ENCODE measurements around the gene OMP.

Gene OMP

GRCh38 chr11:77068457-77069335, 33.9 kb upstream of the OMP start:
- H3K4me3 ChIP-seq (ENCODE audit: low read depth, low read length): no peak overlapping the region

- no peak overlapping the region for H3K4me3 ChIP-seq (ENCODE audit: low read depth, low read length)
These were observed 33.2 kb upstream of the OMP start for GRCh38 chr11:77069336-77069968.

DNA sequence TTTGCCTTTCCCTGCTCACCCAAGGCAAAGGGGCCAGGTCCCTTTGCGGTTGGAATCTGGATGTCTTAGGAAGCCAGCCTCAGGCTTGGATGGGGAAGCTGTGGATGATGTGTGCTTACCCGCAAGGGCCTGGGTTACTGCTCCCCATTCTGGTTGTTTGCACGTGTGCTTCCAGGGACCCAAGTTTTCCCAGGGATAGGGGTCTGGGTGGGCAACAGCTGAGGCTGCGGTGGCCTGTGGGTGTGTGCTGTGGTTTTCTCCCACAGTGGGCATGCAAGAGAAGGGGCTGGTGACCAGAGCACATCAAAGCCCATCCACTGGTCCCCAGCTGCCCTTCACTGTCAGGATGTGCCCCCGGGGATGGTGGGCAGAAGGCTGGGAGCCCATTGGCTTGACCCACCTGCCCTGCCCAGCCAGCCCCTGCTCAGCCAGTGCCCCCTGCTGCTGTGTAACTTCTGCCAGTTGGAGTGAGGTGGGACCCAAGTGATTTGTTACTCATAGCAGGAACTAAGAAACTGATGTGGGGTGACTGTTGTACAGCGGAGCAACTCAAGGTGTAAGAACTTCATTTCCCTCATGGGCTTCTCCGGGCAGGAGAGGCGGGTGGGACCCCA, 32.6 kb upstream of the OMP start:
- no peak overlapping the region for H3K4me3 ChIP-seq (ENCODE audit: low read depth, low read length)

GRCh38 chr11:77071077-77071476, 31.6 kb upstream of the OMP start:
- no peak overlapping the region for H3K4me3 ChIP-seq (ENCODE audit: low read depth, low read length)

GRCh38 chr11:77071671-77072605, 30.7 kb upstream of the OMP start:
- H3K4me3 ChIP-seq (ENCODE audit: low read depth, low read length): no peak overlapping the region

- no peak overlapping the region for H3K4me3 ChIP-seq (ENCODE audit: low read depth, low read length)
These were observed 29.8 kb upstream of the OMP start for GRCh38 chr11:77072851-77073327.

DNA sequence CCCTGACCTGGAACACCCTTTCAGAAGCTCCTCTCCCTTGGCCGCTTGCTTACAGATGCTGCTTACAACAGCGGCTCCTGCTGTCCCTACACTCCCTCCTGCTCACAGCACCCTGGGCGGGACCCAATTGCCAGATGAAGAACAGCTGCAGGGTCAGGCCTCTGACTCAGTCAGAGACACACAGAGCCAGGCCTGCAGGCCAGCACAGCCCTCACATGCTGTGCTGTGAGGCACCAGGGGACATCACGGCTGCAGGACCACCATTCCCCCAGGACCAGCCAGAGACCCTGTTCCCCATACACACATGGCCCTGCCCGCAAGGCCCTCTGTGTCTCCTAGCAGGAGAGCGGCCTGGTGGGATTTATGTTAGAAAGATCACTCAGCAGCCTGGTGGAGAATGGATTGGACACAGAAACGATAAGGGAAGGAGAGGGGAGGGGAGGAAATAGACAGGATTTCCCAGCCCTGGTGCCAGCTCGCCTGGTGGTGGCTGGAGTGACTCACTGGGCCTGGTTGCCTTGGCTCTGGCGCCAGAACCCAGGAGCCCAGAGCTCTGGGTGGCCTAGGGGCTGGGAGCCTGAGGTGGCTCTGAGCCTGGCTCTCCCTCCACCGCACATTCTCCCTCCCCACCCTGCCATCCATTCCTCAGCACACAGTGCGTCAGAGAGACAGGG, 29.2 kb upstream of the OMP start:
- H3K4me3 ChIP-seq (ENCODE audit: low read depth, low read length): no peak overlapping the region

GRCh38 chr11:77074205-77074604, 28.4 kb upstream of the OMP start:
- no peak overlapping the region for H3K4me3 ChIP-seq (ENCODE audit: low read depth, low read length)

GRCh38 chr11:77074626-77075221, 27.9 kb upstream of the OMP start:
- H3K4me3 ChIP-seq (ENCODE audit: low read depth, low read length): no peak overlapping the region

- H3K4me3 ChIP-seq (ENCODE audit: low read depth, low read length): no peak overlapping the region
These were observed 27.2 kb upstream of the OMP start for GRCh38 chr11:77075425-77075905.

- no peak overlapping the region for H3K4me3 ChIP-seq (ENCODE audit: low read depth, low read length)
These were observed 23.0 kb upstream of the OMP start for GRCh38 chr11:77079666-77080065.

DNA sequence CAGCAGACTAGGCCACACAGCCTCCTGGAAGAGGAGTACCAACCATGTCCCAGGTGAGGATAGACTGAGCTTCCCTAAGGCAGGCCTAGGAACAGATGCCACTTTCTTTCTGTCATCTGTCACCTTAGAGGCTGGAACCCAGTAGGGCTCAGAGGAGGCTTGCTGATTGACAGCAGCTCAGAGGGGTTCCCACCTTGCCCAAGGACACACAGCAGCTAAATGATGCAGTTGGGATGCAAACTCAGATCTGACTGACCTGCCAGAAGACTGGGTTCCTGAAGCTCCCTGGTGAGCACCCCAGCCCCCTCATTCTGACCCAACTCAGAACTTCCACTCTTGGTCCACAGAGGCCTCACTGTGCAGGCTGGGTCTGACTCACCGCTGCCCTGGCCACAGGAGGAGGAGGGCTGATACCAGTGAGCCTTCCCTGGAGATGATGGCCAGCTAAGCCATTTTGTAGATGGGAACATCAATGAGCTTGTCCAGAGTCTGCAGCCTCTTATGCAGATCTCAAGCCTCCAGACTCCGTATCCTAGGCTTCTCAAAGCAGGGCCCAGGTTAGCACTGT, 21.9 kb upstream of the OMP start:
- no peak overlapping the region for H3K4me3 ChIP-seq (ENCODE audit: low read depth, low read length)

- H3K4me3 ChIP-seq (ENCODE audit: low read depth, low read length): no peak overlapping the region
These were observed 21.2 kb upstream of the OMP start for GRCh38 chr11:77081381-77081851.

- H3K4me3 ChIP-seq (ENCODE audit: low read depth, low read length): no peak overlapping the region
These were observed 20.4 kb upstream of the OMP start for GRCh38 chr11:77081976-77082836.

GRCh38 chr11:77082838-77083565, 19.6 kb upstream of the OMP start:
- no peak overlapping the region for H3K4me3 ChIP-seq (ENCODE audit: low read depth, low read length)

DNA sequence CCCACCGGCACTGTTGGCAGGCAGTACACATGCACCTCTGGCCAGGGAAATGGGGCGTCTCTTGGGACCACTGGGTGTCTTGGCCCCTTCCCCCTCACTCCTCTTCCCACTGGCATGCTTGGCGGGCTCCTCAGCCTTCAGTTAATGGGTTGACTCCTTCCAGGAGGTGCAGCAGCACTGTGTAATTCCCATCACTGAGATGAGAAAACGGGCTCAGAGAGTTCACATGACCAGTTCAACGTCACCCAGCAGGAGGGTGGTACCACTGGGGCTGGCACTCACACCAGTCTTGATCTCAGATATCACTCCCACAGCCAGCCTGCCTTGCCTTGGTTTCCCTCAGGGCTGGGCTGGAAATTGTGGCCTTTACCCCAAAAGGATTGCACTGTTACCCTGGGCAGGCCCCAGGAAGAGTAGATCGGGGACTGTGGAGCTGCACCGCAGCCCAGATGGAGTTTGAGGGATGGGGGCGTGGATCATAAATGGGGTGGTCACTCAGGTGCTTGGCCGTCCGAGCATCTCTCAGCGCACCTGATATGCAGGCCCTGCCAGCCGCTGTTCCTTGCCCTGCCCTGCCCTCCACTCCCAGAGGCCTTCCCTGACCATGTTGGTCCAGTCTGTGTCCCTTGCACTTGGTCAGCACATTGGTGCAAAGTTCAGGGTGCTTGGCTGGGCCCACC, 18.9 kb upstream of the OMP start:
- H3K4me3 ChIP-seq (ENCODE audit: low read depth, low read length): no peak overlapping the region

- H3K4me3 ChIP-seq (ENCODE audit: low read depth, low read length): no peak overlapping the region
These were observed 18.0 kb upstream of the OMP start for GRCh38 chr11:77084581-77085191.
